GM19438 (cell line): ENCODE data around the gene CCDC194.

Experiments
- ATAC-seq: cut with Tn5 transposase; IDR thresholded peaks from one replicate; pipeline ENCODE4 v1.9.1; 2021; ENCODE audit warnings: low read depth; ENCODE audit not compliant: unreplicated experiment

The CCDC194 gene

DNA sequence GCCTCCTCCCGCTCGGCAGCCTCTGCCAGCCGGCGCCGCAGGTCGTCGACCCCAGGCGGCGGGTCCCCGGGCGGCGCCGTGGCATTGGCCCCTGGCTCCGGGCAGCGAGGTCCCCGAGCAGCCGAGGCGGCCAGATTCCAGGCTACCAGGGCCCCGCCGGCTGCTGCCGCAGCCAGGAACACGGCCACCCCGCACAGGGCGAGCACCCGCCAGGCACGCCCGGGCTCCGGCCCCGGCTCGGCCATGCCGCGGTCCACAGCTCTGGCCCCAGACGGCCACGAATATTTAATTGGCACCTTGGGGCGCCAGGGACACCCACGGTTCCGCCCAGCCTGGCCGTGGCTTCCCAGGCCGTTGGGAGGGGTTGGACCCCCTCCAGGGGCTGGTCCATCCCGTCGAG, at the start of gene CCDC194:
CCDC194 (minus strand) TSS at position 283 of the 400 bp plus-strand sequence; CDS start at position 245, 38 bp downstream.
- ATAC-seq = no peak

DNA sequence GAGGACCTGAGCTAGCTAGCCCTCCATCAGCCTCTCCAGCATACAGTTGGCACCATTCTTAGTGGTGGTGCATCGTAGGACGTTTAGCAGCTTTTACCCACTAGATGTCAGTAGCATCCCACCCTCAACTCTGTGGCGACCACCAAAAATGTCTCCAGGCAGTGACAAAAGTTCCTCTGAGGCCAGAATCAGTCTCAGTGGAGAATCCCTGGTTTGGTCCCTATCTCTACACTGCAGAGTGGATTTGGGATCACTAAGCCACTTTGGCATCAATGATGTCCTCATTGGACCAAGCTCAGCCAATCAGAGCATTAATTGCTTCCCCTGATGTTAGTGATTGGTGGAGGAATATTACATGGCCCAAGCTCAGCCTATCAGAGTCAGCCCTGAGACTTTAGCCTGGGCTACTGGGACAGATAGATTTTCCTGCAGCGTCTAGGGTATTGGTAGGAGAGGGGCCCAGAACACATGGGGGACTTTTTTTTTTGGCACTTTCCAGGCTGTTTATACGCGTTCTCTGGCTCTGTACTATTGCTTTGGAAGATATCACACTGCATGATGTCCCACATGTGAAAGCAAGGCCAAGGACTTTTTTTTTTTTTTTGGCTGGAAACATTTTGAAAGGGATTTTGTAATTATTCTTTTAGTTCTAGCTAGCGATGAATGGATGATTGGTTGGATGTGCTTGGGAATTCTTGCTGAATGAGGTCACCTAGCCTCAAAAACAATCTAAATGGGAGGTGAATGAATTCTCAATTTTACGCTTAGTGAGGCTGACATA, 47.4 kb upstream of the CCDC194 start:
- no peak for ATAC-seq

DNA sequence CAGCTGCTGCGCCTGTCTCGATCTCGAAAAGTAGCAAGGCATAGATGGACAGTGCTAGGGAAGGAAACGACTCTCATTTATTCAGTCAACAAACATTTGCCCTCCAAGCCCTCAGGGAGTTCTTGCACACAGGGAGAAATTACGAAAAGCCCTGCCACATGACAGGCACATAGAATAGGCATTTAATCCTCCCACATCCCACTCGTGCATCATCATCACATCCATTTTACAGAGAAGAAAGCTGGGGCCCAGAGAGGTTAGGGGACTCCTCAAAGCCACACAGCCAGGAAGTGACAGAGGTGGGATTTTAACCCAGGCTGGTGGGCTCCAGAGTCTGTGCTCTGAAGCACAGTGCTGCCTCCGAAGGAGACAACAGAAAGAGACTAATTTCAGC, 42.9 kb upstream of the CCDC194 start:
- no peak for ATAC-seq

DNA sequence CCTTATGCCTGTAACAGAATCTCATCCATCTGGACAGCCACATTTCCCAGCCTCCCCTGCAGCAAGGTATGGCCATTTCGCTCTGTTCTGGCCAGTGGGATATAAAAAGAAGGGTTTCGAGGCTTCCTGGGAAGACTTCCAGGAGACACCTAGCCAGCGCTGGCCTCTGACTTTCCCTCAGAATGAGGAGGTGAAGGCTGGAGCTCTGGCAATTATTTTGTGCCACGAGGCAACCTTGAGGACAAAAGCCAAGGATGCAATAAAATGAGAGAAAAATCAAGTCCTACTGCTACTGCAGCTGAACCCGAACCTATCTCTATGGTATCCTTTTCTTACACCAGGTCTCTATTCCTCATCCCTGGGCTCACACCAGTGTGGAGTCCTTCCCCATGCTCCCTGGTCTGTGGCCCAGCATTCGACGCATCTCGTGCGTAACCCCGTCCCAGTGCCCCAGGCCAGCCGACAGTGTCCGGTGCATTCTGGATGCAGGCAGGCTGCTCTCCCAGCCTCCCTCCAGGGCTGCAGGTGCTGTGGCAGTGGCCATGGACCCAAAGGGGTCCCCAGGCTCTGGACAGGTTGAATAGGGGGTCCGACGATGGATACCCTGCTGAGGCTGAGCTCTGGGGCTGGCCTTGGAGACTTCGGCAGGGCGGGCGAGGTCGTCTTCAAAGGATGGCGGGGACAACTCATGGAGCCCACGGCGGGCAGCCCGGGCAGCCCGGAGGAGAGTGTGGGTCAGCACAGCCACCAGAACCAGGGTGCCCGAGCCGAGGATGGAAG, 42.3 kb upstream of the CCDC194 start:
- no peak for ATAC-seq

GRCh38 chr19:17435218-17435617, 41.2 kb upstream of the CCDC194 start:
- no peak for ATAC-seq

DNA sequence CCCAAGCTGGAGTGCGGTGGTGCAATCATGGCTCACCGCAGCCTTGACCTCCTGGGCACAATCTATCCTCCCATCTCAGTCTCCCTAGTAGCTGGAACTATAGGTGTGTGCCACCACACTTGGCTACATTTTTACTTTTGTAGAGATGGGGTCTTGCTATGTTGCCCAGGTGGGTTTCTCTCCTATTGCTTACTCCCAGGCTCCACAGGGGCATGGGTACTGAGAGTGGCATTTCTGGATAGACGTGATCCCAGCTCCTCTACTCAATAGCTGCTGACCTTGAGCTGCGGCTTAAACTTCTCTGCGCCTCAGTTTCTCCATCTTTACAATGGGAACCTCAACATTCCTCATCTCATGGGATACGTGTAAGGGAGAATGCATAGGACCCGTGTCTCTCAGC, 37.4 kb upstream of the CCDC194 start:
- no peak for ATAC-seq

DNA sequence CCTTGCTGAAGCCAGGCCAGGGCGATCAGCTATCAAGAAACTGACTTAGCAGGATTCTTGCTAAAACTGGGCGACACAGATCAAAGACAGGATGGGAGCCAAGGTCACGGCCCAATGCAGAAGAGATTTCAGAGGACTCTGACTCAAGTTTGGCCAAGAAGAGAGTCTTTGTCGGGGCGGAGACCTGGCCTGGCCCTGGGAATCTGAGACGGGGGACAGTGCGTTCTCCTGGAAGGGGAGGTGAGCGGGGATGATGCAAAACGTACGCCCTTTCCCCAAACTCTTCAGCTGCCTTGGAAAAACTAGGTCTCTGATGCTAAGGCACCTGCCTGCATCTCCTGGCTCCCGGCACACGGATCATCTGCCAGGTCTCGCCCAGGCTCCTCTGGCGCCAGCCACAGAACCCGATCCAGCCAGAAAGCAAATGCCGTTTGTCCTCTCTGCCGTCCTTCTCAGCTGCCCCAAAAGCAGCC, 35.7 kb upstream of the CCDC194 start:
- ATAC-seq = no peak

DNA sequence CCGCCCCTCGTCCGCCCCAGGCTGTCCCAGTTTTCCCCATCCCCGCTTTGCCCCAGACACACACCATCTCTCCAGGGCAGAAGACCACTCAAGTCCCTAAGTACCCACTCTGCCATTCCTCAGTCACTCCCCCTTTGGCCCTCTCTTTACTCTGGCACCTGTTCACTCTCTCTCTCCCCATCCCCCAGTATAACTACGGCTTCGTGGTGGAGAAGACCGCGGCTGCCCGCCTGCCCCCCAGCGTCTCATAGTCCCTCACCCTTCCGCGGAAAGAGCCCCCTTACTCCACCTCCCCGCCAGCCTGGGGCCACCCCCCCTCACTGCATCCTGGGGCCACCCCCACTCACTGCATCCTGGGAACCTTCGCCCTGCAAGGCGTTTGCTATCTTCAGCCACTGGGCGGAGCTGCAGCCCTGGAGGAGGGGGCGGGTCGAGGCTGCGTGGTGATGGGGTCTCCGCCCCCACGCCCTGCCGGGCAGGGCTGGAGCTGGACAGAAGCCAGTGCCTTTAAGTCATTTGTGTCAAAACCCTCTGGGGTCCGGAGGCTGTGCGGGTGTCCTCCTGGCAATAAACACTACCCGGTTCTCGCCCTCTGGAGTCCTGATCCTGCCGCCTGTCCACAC, 30.9 kb upstream of the CCDC194 start:
- no peak for ATAC-seq

DNA sequence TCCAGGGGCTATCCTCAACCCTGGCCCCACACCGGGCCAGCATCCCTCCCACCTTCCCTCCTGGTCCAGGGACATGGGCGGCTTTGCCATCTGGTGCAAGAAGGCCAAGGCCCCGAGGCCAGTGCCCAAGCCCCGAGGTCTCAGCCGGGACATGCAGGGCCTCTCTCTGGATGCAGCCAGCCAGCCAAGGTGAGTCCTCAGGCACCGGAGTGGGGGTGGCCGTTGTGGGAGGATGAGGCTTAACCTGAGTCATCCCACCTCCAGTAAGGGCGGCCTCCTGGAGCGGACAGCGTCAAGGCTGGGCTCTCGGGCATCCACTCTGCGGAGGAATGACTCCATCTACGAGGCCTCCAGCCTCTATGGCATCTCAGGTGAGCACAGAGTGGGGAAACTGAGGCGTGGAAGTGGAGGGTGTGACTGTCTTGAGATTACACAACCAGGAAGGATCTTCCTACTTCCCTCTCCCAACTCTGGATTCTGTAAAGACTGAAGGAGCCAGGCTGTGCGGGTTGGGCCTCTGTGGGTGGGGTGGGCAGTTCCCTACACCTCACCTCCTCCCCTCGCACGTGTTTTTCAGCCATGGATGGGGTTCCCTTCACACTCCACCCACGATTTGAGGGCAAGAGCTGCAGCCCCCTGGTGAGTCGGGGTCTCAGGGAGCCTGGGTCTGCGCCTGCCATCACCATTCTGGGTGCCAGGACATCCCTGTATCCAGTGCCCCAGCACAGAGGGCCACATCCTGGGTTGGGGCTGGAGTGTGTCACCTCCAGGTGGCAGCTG, 29.6 kb upstream of the CCDC194 start:
- no peak for ATAC-seq

- ATAC-seq = no peak
These were observed 27.9 kb upstream of the CCDC194 start for GRCh38 chr19:17421942-17422341.

GRCh38 chr19:17420475-17420924, 26.5 kb upstream of the CCDC194 start:
- no peak for ATAC-seq

DNA sequence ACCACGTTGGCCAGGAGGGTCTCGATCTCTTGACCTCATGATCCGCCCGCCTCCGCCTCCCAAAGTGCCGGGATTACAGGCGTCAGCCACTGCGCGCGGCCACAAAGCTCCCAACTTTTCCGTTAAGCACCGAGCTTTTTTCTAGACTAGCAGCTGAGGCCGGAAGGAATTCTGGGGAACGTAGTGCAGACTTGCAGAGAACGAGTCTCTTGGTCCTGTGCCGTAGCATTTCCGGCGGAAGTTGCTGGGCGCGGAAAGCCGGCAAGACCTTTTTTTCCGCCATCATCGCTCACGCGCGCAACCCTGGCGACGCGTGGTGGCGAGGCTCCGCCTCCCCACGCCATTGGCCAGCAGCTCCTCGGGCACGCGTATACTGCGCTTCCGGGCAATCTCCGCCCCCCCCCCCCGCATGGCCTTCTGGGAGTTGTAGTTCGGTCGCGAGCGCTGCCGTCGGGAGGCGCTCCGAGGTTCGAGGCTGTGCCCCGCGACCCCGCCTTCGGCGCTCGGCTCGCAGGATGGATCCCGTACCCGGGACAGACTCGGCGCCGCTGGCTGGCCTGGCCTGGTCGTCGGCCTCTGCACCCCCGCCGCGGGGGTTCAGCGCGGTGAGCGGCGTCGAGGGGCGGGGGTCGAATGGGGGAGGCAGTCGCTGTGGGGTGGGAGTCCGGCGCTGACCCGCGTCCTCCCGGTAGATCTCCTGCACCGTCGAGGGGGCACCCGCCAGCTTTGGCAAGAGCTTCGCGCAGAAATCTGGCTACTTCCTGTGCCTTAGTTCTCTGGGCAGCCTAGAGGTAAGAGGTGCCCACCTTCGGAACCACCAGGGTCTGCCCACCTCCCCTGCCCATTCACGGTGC, 25.9 kb upstream of the CCDC194 start, which contains the start of gene MVB12A:
MVB12A (plus strand) TSS at position 427 of the 854 bp plus-strand sequence; CDS start at position 516, 89 bp downstream.
- ATAC-seq = peak; percentile 74

DNA sequence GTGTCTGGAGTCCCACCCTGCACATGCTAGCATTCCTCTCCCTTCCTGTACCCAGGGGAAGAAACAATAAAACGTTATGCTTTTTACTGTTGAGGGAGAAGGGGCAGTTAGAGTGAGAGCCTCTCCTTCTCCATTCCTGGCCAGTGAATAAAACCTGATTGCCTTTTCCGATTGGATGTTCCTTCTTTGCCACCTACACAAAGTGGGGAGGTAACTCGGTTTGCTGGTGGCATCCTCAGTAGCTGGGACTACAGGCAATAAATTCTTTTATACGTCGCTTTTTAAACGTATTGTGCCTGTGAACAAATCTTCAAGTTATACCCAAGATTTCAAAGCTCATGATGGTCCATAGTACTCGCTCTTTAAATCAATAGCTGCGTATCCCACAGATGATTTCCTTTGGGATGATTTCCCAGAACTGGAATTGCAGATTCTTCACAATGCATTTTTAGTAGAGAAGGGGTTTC, 25.2 kb upstream of the CCDC194 start:
- ATAC-seq = no peak

GRCh38 chr19:17418710-17419109, 24.7 kb upstream of the CCDC194 start:
- ATAC-seq = no peak

DNA sequence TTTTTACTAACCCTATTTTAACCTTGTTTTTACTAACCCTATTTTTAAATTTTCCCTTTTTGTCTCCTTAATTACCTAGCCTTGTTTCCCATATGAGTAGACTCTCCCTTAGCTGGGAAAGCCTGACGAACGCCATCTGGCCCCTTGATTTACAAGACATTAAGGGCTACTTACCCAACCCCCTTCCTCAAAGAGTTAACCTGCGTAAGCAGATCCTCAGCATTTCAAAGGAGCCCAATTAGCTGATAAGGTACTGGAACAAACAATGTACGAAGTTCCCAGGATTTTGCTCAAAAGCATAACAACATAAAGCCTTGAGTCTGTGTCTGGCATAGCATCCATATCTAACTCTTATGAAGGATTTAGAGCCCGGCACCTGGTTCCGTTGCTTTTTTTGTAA, 21.1 kb upstream of the CCDC194 start:
- no peak for ATAC-seq

- no peak for ATAC-seq
These were observed 20.1 kb upstream of the CCDC194 start for GRCh38 chr19:17414097-17414496.

GRCh38 chr19:17411801-17412200, 17.8 kb upstream of the CCDC194 start:
- no peak for ATAC-seq

- ATAC-seq = no peak
These were observed 16.0 kb upstream of the CCDC194 start for GRCh38 chr19:17409990-17410389.

DNA sequence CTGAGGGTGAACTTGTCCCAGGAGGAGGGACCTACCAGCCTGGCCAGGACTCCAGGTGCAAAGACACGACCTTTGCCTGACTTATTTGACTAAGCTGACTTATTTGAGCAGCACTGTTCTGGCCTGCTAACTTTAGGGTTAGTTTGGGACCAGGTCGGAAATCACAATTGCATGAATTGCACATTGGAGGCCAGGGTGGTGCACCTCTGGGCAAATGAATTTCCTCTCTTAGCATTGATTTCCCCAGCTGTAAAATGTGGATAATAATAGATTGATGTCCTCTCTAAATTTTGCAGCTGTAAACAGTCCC, 12.8 kb upstream of the CCDC194 start:
- no peak for ATAC-seq
